Measurements from ENCODE around the gene C6orf47.

- TF ChIP-seq CTCF (IDR thresholded peaks at IDR 0.05; ENCODE audit: extremely low read depth in 1 of 2, insufficient read depth in 1 of 2, low read depth in 1 of 2, low read length in 2 of 2) (no peak), EZH2 (IDR thresholded peaks at IDR 0.05; ENCODE audit: borderline replicate concordance, low read depth, low read length, severe bottlenecking) (no peak), POLR2A (IDR thresholded peaks at IDR 0.05; ENCODE audit: low read depth, low read length) (no peak), POLR2AphosphoS5 (IDR thresholded peaks at IDR 0.05; ENCODE audit: insufficient read depth, low read depth, low read length) (no peak), GATA2 (IDR thresholded peaks at IDR 0.05; ENCODE audit: insufficient read depth, insufficient read length, low read depth, low read length) (no peak), JUN (IDR thresholded peaks at IDR 0.05; ENCODE audit: borderline replicate concordance, insufficient read depth, insufficient read length, low read depth) (no peak)
These were observed 915 bp upstream of the C6orf47 start for GRCh38 chr6:31661262-31662123.

All from endothelial cell of umbilical vein (primary cell).